ENCODE data around the gene ABTB1. TPM values are rescaled to one million over a fixed set of nuclear protein-coding genes. Genes with fewer than 3 reads are reported as not detected.
A peak's percentile ranks its signal among the peaks of the same experiment; 100 is the strongest.

The ABTB1 gene
- total RNA-seq, 6 experiments from 2014 or later, result 9.4 to 20.3 (median 12.2) TPM

GRCh38 chr3:127712881-127713771 lies 40.4 kb downstream of the ABTB1 start:
- DNase-seq (peak in 1 of 3 donors; percentile 28), ATAC-seq (no peak)
- WGBS (ENCODE audit: insufficient coverage, low coverage, low lambda C conversion rate, missing lambda C conversion rate), result 75% methylated on average over 2 of the region's 9 CpGs
- no peaks in the 10 kb centered on the region for H3K27me3 ChIP-seq
- H3K4me1 ChIP-seq, result no peaks in the 10 kb centered on the region
- intact Hi-C loops (cut with DNase I), result no loop called here
- no peak for TF ChIP-seq POLR2A (IDR thresholded peaks at IDR 0.05)
- TF ChIP-seq, protein P1, sequence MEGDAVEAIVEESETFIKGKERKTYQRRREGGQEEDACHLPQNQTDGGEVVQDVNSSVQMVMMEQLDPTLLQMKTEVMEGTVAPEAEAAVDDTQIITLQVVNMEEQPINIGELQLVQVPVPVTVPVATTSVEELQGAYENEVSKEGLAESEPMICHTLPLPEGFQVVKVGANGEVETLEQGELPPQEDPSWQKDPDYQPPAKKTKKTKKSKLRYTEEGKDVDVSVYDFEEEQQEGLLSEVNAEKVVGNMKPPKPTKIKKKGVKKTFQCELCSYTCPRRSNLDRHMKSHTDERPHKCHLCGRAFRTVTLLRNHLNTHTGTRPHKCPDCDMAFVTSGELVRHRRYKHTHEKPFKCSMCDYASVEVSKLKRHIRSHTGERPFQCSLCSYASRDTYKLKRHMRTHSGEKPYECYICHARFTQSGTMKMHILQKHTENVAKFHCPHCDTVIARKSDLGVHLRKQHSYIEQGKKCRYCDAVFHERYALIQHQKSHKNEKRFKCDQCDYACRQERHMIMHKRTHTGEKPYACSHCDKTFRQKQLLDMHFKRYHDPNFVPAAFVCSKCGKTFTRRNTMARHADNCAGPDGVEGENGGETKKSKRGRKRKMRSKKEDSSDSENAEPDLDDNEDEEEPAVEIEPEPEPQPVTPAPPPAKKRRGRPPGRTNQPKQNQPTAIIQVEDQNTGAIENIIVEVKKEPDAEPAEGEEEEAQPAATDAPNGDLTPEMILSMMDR (IDR thresholded peaks at IDR 0.05), result no peak
- H3K9me3 ChIP-seq, result no peaks in the 10 kb centered on the region
- no peak overlapping the region for H3K27ac ChIP-seq
- H3K36me3 ChIP-seq, result peaks cover 0 to 23% (median 4%) of the 10 kb centered on the region in 4 donors
- H3K4me3 ChIP-seq, result no peak overlapping the region

GRCh38 chr3:127714125-127714571 lies 41.4 kb downstream of the ABTB1 start:
- intact Hi-C loops (cut with DNase I), result no loop called here
- 69% methylated on average over 4 of the region's 10 CpGs for WGBS (ENCODE audit: insufficient coverage, low coverage, low lambda C conversion rate, missing lambda C conversion rate)
- Histone ChIP-seq H3K27me3 (no peaks in the 10 kb centered on the region), H3K27ac (no peak overlapping the region), H3K4me3 (no peak overlapping the region), H3K36me3 (peaks cover 0 to 26% (median 6%) of the 10 kb centered on the region in 4 donors), H3K4me1 (no peaks in the 10 kb centered on the region), H3K9me3 (no peaks in the 10 kb centered on the region)
- ATAC-seq, result peak in 2 of 4 donors; percentile 12 to 16
- DNase-seq, result peak in 1 of 3 donors; percentile 24
- no peak for TF ChIP-seq POLR2A (IDR thresholded peaks at IDR 0.05)
- TF ChIP-seq, protein P1 (IDR thresholded peaks at IDR 0.05), result no peak

GRCh38 chr3:127714866-127715265 lies 42.1 kb downstream of the ABTB1 start:
- peak in 1 of 3 donors; percentile 17 for DNase-seq
- ATAC-seq, result no peak
- TF ChIP-seq POLR2A (IDR thresholded peaks at IDR 0.05), result no peak
- H3K4me3 ChIP-seq, result no peak overlapping the region
- WGBS (ENCODE audit: insufficient coverage, low coverage, low lambda C conversion rate, missing lambda C conversion rate), result no CpG with 5 or more reads among the region's 5 CpGs
- H3K36me3 ChIP-seq, result peaks cover 0 to 34% (median 7%) of the 10 kb centered on the region in 4 donors
- H3K4me1 ChIP-seq, result no peaks in the 10 kb centered on the region
- H3K9me3 ChIP-seq, result no peaks in the 10 kb centered on the region
- H3K27me3 ChIP-seq, result no peaks in the 10 kb centered on the region
- no peak overlapping the region for H3K27ac ChIP-seq
- intact Hi-C loops (cut with DNase I), result no loop called here

- no peak overlapping the region for H3K27ac ChIP-seq
- 72% methylated on average over 4 of the region's 8 CpGs for WGBS (ENCODE audit: insufficient coverage, low coverage, low lambda C conversion rate, missing lambda C conversion rate)
- no peaks in the 10 kb centered on the region for H3K9me3 ChIP-seq
- H3K4me1 ChIP-seq, result no peaks in the 10 kb centered on the region
- ATAC-seq (peak in 2 of 4 donors; percentile 10 to 21), DNase-seq (no peak)
- intact Hi-C loops (cut with DNase I), result no loop called here
- no peak for TF ChIP-seq POLR2A (IDR thresholded peaks at IDR 0.05)
- TF ChIP-seq, protein P1 (IDR thresholded peaks at IDR 0.05), result no peak
- no peak overlapping the region for H3K4me3 ChIP-seq
- H3K36me3 ChIP-seq, result peaks cover 0 to 39% (median 9%) of the 10 kb centered on the region in 4 donors
- H3K27me3 ChIP-seq, result no peaks in the 10 kb centered on the region
These were observed 42.8 kb downstream of the ABTB1 start for GRCh38 chr3:127715532-127715931.

GRCh38 chr3:127716384-127716783 lies 43.6 kb downstream of the ABTB1 start:
- Histone ChIP-seq H3K4me3 (no peak overlapping the region), H3K27me3 (no peaks in the 10 kb centered on the region), H3K27ac (no peak overlapping the region), H3K9me3 (no peaks in the 10 kb centered on the region), H3K36me3 (peaks cover 0 to 45% (median 9%) of the 10 kb centered on the region in 4 donors), H3K4me1 (no peaks in the 10 kb centered on the region)
- ATAC-seq (no peak), DNase-seq (no peak)
- TF ChIP-seq POLR2A (IDR thresholded peaks at IDR 0.05), result no peak
- TF ChIP-seq, protein P1 (IDR thresholded peaks at IDR 0.05), result no peak
- 100% methylated on average over 4 of the region's 6 CpGs for WGBS (ENCODE audit: insufficient coverage, low coverage, low lambda C conversion rate, missing lambda C conversion rate)
- intact Hi-C loops (cut with DNase I), result no loop called here

Data from right lobe of liver (tissue), 6 donors.